ENCODE data around the gene TOM1L2. TPM values are rescaled to one million over a fixed set of nuclear protein-coding genes. Genes with fewer than 3 reads are reported as not detected.

Gene TOM1L2
- total and polyA plus RNA-seq, 2 donors from 2014 or later, result 28.2 to 59.4 TPM

DNA sequence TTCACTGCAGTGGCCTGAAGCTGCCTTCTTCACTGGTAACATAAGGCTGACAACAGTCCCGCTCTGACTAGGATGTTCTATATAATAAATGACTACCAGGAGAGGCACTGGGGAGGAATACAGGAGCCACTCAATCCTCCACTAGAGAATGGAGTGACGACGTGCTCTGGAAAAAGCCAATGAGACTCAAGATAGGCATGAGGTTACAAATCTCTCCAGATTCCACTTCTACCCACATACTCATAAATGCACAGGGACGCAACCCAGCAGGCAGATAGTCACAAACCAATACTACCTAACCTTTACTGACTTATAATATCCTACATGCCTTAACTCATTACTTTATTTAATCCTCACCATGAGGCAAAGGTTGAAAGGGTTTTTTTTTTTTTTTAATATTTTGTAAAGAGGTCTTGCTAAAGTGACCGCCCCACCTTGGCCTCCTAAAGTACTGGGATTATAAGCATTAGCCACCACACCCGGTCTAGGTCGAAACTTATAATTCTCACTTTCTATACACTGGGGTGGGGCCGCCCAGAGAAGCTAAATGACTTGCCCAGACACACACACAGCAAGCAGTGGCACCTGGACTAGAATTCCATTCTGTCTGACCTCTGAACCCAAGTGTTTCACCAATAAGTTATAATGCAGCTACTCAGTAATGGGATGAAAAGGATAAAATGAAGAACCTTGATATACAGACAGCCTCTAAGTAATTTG, 33.7 kb downstream of the TOM1L2 start:
- Histone ChIP-seq H3K4me3 (ENCODE audit: low read length in 3 of 3) (no peak overlapping the region), H3K4me1 (ENCODE audit: control insufficient read depth in 2 of 3, insufficient read depth in 2 of 3, low read depth in 1 of 3, low read length in 3 of 3) (peaks cover 0 to 76% (median 43%) of the 10 kb centered on the region in 3 donors), H3K27ac (ENCODE audit: low read depth in 2 of 2, low read length in 2 of 2) (peak overlapping the region; percentile 3 to 71), H3K9me3 (ENCODE audit: control insufficient read depth in 2 of 3, insufficient read depth in 1 of 3, low read length in 3 of 3) (no peaks in the 10 kb centered on the region), H3K27me3 (ENCODE audit: control insufficient read depth, insufficient read depth, low read length) (no peaks in the 10 kb centered on the region), H3K36me3 (ENCODE audit: control insufficient read depth in 2 of 3, insufficient read depth in 3 of 3, low read length in 3 of 3) (no peaks in the 10 kb centered on the region), H3K9ac (ENCODE audit: low read length in 3 of 3) (peak overlapping the region in 1 of 3 donors; percentile 51)
- DNase-seq (no peak), FAIRE-seq (no peak)
- TF ChIP-seq, protein P1, sequence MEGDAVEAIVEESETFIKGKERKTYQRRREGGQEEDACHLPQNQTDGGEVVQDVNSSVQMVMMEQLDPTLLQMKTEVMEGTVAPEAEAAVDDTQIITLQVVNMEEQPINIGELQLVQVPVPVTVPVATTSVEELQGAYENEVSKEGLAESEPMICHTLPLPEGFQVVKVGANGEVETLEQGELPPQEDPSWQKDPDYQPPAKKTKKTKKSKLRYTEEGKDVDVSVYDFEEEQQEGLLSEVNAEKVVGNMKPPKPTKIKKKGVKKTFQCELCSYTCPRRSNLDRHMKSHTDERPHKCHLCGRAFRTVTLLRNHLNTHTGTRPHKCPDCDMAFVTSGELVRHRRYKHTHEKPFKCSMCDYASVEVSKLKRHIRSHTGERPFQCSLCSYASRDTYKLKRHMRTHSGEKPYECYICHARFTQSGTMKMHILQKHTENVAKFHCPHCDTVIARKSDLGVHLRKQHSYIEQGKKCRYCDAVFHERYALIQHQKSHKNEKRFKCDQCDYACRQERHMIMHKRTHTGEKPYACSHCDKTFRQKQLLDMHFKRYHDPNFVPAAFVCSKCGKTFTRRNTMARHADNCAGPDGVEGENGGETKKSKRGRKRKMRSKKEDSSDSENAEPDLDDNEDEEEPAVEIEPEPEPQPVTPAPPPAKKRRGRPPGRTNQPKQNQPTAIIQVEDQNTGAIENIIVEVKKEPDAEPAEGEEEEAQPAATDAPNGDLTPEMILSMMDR (IDR thresholded peaks at IDR 0.05; ENCODE audit: borderline replicate concordance, extremely low read depth, insufficient read depth), result no peak
- intact Hi-C loops (cut with DNase I), result no loop called here

DNA sequence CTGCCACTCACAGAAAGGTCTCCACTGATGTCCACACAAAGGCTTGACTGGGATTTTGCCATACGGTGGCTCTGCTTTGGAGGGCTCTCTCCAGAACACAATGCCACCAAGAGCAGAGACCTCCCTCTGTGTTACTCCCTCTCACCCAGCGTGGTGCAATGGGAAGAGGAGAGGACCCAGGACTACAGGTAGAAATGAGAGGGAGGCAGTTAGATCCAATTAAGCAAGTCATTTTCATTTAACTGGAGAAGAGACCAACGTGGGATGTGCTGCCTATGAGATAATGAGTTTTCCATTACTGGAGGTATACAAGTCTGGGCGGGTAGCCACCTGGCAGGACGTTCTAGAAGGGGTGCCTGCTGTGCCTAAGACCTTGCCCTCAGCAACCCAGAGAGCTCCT, 34.2 kb downstream of the TOM1L2 start:
- H3K36me3 ChIP-seq (ENCODE audit: control insufficient read depth in 2 of 3, insufficient read depth in 3 of 3, low read length in 3 of 3), result no peaks in the 10 kb centered on the region
- intact Hi-C loops (cut with DNase I), result no loop called here
- DNase-seq (no peak), FAIRE-seq (no peak)
- H3K4me1 ChIP-seq (ENCODE audit: control insufficient read depth in 2 of 3, insufficient read depth in 2 of 3, low read depth in 1 of 3, low read length in 3 of 3), result peaks cover 0 to 71% (median 38%) of the 10 kb centered on the region in 3 donors
- no peaks in the 10 kb centered on the region for H3K9me3 ChIP-seq (ENCODE audit: control insufficient read depth in 2 of 3, insufficient read depth in 1 of 3, low read length in 3 of 3)
- TF ChIP-seq, protein P1 (IDR thresholded peaks at IDR 0.05; ENCODE audit: borderline replicate concordance, extremely low read depth, insufficient read depth), result no peak
- H3K4me3 ChIP-seq (ENCODE audit: low read length in 3 of 3), result no peak overlapping the region
- peak overlapping the region in 1 of 3 donors; percentile 51 for H3K9ac ChIP-seq (ENCODE audit: low read length in 3 of 3)
- no peaks in the 10 kb centered on the region for H3K27me3 ChIP-seq (ENCODE audit: control insufficient read depth, insufficient read depth, low read length)
- H3K27ac ChIP-seq (ENCODE audit: low read depth in 2 of 2, low read length in 2 of 2), result peak overlapping the region; percentile 11 to 71

DNA sequence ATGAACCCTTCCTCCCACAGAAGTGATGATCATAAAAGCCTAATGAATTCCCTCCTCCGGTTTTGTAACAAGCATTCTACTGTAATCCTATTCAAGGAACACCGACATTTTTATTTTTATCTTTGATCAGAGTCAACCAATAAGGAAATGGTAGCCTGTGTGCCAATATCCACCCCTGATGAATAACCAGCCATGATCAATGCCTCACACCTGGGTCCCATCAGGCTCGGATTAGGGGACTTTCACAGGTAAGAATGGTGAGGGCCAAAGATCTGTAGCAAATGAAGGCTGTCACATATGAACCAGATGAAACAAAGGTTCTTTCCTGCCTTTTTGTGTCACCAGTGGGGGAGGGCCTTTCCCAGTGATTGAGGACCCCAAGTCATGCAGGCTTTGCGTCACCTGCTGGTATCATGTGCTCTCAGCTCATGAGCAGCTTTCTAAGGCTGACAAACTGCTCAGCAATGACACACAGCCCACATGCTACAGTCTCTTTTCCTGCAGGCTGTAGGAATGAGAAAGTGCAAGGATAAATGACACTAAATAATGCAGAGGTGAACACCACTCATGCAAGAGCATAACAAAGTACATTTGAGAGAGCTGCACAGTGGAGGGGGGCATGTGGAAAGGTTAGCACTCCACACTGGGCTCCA, 34.9 kb downstream of the TOM1L2 start:
- TF ChIP-seq, protein P1 (IDR thresholded peaks at IDR 0.05; ENCODE audit: borderline replicate concordance, extremely low read depth, insufficient read depth), result no peak
- peak overlapping the region in 1 of 3 donors; percentile 3 for H3K9ac ChIP-seq (ENCODE audit: low read length in 3 of 3)
- FAIRE-seq, result no peak
- no peaks in the 10 kb centered on the region for H3K27me3 ChIP-seq (ENCODE audit: control insufficient read depth, insufficient read depth, low read length)
- no peaks in the 10 kb centered on the region for H3K36me3 ChIP-seq (ENCODE audit: control insufficient read depth in 2 of 3, insufficient read depth in 3 of 3, low read length in 3 of 3)
- H3K4me1 ChIP-seq (ENCODE audit: control insufficient read depth in 2 of 3, insufficient read depth in 2 of 3, low read depth in 1 of 3, low read length in 3 of 3), result peaks cover 0 to 68% (median 38%) of the 10 kb centered on the region in 3 donors
- H3K27ac ChIP-seq (ENCODE audit: low read depth in 2 of 2, low read length in 2 of 2), result peak overlapping the region; percentile 33 to 71
- no peak overlapping the region for H3K4me3 ChIP-seq (ENCODE audit: low read length in 3 of 3)
- peak in 1 of 5 donors; percentile 37 for DNase-seq
- no peaks in the 10 kb centered on the region for H3K9me3 ChIP-seq (ENCODE audit: control insufficient read depth in 2 of 3, insufficient read depth in 1 of 3, low read length in 3 of 3)
- intact Hi-C loops (cut with DNase I), result no loop called here

Measured in kidney (tissue), 14 donors.